GM18507 (cell line): ENCODE data around the gene MREG.
A peak's percentile ranks its signal among the peaks of the same experiment; 100 is the strongest.
"Not testable (repeated sequence)": the region's sequence is repeated elsewhere in the genome, so short reads cannot be mapped to it uniquely, and the experiment has no call there.

Experiments used
- DNase-seq: peaks from one replicate; pipeline ENCODE4 v3.0.0; 2011; ENCODE audit warnings: low read depth; ENCODE audit not compliant: insufficient read length; ENCODE audit errors: extremely low spot score
- FAIRE-seq: peaks from 2 replicates; lab custom pipeline; 2011; peaks lifted over from hg19 to GRCh38; lab: Jason Lieb, UNC

MREG gene

DNA sequence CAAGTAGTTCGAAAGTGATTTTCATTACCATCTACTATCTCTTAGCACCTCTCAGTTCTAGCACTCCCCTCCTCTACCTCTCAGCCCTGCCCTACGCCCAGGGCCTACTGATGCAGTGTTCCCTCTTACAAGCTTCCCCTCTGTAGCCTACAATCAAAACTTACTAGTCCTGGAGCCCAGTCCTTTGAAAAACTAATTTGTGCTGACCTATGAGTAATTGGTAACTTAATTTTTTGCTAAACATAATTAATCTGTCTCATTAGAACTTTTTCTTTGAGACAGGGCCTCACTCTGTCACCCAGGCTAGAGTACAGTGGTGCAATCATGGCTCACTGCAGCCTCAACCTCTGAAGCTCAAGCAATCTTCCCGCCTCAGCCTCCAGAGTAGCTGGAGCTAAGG lies 44.9 kb downstream of the MREG start:
- DNase-seq (no peak), FAIRE-seq (no peak)

DNA sequence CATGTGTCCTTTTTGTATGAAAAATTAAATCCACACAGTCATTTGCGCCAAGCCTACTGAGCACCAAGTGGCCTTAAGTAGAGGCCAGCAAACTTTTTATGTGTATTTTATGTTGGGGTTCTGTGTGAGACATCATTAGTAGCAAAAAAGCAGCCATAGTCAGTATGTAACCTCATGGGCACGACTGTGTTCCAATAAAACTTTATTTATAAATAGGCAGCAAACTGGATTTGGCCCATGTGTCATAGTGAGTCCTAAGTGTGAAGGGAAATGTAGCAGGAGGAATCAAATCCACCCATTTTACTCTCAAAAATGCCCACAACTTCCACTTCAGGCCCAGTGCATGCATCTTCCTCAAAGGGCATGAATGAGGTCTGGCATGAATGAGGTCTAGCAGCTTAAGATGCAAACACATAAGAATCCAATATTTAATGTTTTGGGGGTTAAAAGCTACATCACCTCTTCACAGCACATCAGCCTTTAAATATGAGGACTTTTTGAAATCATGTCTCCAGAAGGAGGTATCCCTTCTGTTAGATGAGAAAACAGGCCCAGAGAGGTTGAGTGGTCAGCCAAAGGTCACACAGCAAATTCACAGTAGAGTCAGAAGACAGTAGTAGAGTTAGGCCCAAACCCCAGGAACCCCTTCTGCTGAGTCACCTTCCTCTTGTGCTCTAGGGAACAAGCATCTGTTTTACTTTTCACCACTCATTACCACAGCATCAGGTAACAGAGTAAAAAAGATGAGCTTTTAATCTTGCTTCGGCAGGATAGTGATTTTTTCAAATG lies 45.6 kb downstream of the MREG start:
- FAIRE-seq, result no peak
- DNase-seq, result no peak

DNA sequence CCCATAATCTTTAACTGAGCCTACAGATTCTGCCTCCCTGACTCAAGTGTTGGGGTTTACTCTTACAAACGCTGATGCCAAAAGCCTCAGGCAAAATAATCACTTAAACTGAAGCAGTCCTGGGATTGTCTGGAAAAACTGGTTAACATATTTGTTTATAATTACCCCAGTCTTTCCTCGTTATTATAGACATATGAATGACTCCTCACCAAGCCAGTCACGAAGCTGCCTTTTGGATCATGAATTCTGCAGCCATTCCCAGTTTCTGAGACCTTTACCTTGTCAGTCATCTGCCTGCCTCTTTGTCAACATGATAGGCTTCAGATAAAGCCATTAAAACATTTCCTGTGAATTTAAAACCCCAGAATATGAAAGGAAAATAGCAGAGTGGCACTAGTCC lies 46.4 kb downstream of the MREG start:
- FAIRE-seq (no peak), DNase-seq (no peak)

DNA sequence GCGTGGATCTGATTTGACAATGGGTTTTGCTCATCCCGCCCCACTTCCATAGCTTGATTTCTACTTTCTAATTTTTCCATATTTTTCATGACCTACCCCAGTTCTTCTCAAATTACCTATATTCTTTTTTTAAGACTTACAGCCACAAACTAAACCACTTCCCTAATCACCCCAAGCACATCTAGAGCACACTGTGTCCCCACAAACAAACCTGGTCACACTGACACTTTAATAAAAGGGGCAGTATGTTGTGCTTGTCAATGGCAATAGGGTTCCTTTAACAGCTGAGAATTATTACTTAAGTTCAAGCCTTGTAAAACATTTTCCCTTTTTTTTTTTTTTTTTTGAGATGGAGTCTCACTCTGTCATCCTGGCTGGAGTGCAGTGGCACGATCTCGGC lies 47.1 kb downstream of the MREG start:
- DNase-seq (no peak), FAIRE-seq (no peak)

DNA sequence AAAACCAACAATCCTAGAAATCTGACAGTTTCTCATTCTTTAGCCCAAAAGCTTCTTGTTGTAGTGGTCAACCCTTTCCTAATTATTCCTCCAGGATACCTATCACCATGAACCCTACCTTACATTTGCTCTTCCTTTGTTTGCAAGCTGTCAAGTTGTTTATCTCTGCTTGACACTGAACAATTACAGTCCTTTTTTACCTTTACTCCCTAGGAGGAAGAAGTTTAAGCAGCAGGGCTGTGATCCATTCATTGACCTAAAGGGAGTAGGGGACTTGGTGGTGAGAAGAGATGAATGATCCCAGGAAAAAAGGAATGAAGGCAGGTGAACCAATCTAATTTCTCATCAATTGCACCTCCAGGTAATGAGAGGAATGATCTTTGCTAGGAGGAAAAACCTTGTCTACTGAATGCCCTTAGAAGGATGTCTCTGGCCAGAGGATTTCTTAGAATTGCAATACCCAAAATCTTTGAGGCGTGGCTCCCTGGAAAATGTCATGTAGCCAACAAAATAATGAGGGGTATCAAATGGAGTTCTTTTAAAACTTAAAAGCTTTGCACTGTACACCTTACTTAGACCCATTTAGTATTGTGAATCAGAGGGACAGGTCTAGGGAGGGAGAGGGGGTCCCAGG lies 47.7 kb downstream of the MREG start:
- FAIRE-seq (no peak), DNase-seq (no peak)

DNA sequence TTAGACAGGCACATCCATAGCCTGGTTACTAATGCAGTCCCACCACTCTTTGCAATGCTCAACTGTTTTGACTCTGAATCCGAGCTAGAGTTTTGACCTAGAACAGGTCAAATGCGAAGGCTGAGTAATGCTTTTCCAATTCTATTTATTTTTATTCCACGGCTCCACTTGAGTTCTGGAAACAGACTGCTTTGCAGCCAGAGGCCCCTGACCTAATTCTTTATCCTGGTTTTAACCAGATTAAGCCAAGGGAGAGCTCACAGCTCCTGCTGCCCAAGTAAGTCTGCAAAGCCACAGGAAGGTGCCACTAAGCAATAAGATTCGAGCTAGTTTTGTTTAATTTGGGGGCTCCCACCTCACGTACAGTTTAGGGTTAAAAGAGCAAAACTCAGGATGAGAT lies 51.4 kb downstream of the MREG start:
- DNase-seq (no peak), FAIRE-seq (no peak)

DNA sequence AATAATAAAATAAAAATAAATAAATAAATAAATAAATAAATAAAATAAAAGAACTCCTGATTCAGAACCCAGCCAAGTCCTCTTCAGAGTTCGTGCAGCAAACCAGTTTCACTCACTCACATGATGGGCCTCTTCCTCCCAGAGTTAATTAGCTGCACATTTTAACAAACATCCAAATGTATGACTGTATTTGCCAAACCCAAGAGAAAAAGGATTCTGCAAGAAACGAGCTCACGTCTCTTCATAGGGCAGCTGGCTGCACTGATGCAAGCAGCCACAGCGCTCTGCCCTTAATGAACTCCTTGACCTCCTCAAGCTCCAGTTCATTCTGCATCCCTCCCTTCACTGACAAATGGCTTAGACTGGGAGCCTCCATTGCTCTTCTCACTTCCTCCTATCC lies 55.1 kb downstream of the MREG start:
- DNase-seq, result no peak
- FAIRE-seq, result no peak

DNA sequence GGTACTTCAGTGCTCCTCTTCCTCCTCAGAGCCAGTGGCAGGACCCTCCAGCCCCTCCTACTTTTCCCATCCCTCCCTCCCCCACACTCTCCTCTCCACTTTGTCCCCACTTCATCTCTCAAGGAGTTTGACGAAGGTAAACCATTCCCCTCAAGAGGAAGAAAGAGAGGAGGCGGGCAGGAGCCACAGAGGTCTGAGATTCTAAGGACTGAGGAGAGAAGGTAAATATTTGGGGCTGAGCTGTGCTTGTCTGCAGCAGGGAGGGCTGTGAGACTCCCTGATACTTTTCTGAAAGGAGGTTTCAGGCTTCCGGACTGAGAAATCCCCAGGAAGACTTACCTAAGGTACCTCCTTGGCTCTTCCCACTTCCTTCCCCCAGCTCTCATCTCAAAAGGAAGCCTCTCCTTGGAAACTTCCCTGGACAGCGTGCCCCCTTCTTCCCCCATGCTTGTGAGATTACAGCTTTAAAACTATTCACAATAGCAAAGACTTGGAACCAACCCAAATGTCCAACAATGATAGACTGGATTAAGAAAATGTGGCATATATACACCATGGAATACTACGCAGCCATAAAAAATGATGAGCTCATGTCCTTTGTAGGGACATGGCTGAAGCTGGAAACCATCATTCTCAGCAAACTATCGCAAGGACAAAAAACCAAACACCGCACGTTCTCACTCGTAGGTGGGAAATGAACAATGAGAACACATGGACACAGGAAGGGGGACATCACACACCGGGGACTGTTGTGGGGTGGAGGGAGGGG lies 55.8 kb downstream of the MREG start:
- not testable (repeated sequence) for DNase-seq, FAIRE-seq

DNA sequence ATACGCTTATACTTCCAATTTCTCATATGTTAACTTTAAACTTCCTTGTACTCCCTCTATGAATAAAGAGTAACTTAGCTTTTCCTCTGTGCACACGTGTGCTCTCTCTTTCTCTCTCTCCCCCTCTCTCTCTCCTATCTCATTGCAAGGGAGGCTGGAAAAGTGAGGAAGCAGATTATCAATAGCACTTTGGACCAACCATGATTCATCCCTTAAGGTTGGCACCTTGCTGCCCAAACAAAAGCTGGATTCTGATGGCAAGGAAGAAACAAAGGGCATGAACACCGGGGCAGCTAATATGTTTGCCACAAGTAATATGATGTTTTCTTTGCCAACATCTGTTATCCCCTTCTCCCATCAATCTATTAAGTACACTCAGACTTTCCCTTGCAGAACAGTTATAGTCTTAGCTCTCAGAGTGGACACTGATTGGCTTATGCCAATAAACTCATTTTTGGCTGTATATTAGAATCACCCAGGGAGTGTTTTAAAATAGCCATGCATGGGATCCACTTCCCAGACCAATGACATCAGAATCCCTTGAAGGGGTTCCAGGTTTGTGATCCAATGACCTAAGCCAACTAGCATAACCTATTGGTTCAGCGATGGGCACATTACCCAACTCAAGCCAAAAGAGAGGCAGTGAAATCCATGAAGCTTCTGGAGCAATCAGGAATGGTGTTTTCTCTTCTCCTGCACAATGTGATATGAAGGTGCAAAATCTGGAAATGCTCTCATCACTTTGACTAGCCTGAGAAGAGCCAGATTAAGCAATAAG lies 60.3 kb downstream of the MREG start:
- no peak for DNase-seq
- FAIRE-seq, result no peak

DNA sequence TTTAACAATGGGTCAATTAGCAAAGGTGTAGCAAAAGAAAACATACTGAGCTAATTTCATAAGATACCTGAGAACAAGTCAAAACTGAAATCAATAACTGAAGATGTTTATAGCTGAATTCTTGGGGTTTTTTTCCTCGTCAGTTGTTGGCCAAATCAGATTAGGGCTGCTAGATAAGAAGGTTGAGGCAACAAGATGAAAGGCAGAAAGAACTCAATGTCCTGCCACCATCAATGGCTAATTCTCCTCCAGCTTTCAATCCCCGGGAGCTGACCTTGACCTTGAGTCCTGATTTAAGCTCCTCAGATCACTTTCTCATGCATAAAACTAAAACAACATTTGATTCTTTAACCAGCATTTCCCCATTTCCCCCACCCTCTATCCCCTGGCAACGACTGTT lies 61.8 kb downstream of the MREG start:
- peak; percentile 15 for FAIRE-seq
- DNase-seq, result no peak

DNA sequence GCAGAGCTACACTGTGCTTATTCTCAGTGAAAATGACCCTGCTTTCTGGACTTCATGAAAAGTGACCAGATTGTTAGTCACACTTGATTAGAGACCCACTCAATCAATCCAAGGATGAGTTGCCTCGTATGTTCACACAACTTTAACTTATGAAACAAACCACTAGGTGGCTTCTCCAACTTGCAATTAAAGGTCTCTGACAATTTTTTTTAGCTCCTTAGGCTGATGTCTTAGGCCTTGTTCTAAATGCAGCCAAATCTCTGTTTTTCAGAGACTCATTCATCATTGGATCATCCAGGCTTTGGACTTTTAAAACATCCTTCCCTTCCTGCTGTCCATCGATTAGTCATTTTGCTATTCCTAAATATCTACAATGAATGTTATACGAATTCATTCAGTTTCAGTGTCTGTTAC lies 63.4 kb downstream of the MREG start:
- peak; percentile 88 for FAIRE-seq
- DNase-seq, result no peak

DNA sequence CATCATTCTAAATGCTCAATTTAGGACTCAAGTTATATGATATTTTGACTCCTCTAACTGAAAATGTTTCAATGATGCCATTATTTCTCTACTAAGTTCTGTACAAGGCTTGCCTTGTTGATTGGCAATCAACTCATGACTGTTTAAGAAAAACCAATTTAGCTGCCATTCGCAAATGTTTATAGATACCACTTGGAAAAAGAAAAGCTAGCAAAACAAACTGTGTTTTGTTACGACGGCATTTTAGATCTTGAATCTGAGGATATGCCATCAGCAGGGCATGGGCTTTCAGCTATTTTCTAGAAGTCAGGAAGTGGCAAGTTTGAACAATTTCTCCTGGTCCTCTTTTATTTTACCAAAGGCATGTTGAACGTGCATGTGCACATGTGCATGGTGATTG lies 65.3 kb downstream of the MREG start:
- no peak for DNase-seq
- FAIRE-seq, result no peak

DNA sequence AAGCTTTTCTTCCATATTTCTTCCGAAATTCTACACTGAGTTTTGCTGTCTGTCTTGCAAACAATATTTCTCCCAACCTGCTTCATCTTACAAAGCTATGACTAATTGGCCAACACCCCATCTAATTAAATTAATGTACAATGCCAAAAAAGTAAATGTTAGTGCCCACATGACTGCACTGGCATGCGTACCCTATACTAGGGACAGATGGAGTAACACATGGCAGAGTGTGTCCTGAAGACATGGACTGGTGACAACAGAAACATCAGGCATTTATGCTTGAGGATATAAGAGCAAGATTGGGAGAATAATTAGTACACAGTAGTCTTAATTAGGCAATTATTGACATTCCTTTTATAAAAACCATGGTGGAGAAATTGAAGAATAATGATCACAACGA lies 66.8 kb downstream of the MREG start:
- DNase-seq, result no peak

DNA sequence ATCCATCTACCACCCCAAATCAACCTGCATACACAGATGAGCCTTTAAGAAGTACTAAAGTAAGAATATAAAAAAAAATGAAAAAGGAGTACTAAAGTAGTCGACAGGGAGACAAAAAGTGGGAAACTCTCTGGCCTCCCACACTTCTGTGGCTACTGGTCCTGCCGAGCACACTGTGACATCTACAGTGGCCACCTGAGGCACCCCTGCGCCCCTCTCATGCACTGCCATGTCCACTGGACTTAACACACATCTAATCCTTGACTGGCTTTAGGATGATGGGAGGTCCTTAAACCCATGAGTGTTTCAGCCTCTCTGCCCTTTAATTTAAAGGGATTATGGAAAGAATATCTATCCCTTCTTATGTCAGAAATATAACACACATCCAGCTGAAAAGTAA lies 71.2 kb downstream of the MREG start:
- no peak for DNase-seq
- FAIRE-seq, result no peak

More for the DNA sequence above, 66.8 kb downstream of the MREG start:
- no peak for FAIRE-seq

DNA sequence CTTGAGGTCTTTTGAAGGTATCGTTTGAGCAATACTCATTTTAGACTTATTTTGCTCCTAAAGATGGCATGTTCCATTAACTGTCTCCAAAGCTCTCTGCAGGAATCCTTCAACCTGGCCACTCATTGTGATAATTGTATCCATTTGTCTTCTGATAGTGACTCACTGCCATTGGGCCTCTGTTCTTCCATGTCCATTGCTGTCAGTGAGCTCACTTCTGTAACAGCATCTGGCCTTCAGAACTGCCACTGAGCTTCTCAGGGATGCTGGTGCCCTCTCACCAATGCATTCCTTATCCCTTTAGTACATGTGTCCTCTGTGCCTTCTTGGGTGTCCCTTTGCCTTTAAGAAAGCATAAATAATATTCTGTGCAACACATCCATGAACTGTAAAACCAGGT lies 71.6 kb downstream of the MREG start:
- FAIRE-seq (no peak), DNase-seq (no peak)

DNA sequence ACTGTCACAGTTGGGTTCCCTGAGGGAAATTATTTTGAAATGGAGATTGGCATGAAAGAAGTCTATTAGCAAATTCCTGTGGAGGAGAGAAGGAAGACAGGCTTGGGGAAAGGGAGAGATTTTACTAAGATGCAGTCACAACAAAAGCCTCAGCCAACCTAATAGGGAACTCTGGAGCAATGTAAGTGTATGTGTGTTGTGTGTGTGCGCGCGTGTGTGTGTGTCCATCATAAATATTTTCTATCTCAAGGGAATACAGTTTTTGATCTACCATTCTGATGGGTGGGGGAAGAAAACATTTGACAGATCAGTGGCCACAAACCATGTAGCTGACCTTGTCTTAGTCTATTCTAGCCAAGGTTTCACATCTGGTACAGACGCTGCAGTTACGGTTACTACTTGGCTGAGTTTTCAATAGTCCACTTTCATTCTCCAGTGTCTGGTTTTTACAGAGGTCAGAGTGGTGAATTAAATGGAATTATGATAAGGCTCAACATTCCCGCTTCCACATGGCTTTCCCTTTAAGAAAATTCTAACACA lies 72.6 kb downstream of the MREG start:
- no peak for FAIRE-seq
- no peak for DNase-seq

DNA sequence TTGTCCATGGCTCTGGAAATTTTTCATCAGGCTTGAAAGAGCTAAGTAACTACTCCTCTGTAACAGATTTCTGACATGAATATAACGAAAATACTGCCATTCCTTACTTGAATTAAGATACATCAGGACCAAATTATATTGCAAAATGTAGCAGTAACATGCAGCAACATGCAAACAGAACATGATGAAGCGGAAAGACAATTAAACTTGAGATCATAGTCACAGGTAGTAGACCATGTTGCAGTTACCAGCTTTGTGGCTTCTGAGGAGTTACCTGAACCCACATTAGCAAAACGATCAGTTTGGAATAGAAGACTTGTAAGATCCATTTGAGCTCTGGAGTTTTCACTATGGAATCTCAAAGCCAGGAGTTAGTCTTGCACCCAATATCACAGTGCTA lies 76.2 kb downstream of the MREG start:
- FAIRE-seq (no peak), DNase-seq (no peak)

DNA sequence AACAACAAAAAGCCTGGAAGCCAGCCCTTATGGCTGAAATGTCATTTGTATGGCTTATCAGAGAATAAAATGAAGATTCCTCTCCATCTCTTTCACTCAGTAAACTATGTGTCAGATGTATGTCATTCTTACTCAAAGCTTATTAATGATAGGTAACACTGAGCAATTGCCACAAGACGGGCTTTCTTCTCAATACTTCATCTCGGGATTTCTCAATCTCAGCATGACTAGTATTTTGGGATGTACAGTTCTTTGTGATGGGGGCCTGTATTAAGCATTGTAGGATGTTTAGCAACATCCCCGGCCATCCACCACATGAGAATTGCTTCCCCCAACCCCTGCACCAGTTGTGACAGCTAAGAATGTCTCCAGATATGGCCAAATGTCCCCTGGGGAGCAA lies 80.2 kb downstream of the MREG start:
- DNase-seq, result no peak

DNA sequence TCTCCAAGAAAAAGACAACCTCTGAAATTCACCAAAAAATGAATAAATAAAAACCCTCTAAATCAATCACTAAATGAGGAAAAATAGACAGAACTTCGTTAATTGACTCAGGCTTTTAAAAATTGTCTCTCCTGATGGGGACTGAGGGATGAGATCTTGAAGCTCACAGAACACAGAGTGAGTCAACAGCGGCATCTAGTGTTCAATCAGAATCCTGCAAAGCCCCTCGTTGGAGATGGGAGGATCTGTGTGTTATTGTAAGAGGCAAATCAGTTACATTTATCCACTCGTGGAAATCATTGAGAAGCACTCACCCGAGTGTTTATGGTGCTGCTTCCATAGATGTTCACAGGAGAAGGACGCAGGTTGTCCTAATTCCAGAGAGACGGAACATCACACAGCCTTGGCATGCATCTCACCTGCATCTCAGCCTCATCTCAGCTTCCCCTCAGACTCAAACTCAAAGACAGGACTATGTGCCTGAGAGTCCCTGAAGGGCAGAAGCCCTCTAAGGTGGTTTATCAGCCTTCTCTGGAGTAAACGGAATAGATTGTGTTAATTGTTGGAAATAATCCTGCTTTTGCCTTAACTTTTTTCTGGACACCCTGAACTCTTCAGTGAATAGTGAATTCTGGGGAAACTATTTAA lies 82.0 kb downstream of the MREG start:
- FAIRE-seq (peak; percentile 83), DNase-seq (peak; percentile 26)

More for the DNA sequence above, 80.2 kb downstream of the MREG start:
- FAIRE-seq, result no peak
